ENCODE measurements around the gene SUN3. TPM values are rescaled to one million over a fixed set of nuclear protein-coding genes. Genes with fewer than 3 reads are reported as not detected.
"Not testable (repeated sequence)": the region's sequence is repeated elsewhere in the genome, so short reads cannot be mapped to it uniquely, and the experiment has no call there.

Gene SUN3
- total RNA-seq, 4 donors from 2014 or later = not detected

DNA sequence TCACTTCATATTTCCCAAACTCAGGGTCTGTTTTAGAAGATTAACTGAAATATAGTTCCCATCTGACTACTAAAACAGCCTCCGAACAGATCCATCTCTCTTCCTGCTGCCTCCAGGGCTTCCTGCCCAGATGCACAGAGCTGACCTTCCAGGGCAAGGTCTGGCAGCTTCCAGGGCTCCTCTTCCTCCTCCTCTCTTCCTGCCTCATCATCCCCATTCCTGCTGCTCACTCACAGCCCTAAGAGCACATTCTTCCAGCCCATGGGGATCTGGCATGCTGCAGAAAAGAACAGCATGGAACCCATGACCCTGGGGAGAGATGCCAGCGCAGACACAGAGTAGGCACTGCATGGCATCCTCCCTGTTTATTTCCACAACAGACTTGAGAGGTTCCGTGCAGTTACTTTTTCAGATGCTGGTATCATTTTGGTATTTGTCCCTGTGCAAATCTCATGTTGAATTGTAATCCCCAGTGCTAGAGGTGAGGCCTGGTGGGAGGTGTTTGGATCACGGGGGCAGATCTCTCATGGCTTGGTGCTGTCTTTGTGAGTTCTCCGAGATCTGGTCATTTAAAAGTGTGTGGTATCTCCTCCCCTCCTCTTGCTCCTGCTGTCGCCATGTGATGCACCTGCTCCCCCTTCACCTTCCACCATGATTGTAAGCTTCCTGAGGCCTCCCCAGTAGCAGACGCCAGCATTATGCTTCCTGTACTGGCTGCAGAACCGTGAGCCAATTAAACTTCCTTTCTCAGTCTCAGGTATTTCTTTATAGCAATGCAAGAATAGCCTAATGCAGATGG lies 85.0 kb downstream of the SUN3 start:
- H3K27ac ChIP-seq = no peak overlapping the region
- intact Hi-C loops (cut with DNase I; ENCODE audit: low total_unique reads) = loop anchor here (2.0 kb wide), 1 partner anchor 167 kb away; no protein-coding TSS in a partner anchor
- in situ Hi-C loops (cut with MboI; ENCODE audit: low pct_ligation_motif_present in 1 of 4, low pct_unique_long_range_greater_than_20kb in 1 of 4, low sequenced_read_pairs in 3 of 4) = loop anchor here in 3 of 4 donors (5.0 to 10.0 kb wide), 2 partner anchors 163 to 171 kb away; no protein-coding TSS in a partner anchor
- H3K9me3 ChIP-seq = no peaks in the 10 kb centered on the region
- no peaks in the 10 kb centered on the region for H3K27me3 ChIP-seq
- TF ChIP-seq, protein P1, sequence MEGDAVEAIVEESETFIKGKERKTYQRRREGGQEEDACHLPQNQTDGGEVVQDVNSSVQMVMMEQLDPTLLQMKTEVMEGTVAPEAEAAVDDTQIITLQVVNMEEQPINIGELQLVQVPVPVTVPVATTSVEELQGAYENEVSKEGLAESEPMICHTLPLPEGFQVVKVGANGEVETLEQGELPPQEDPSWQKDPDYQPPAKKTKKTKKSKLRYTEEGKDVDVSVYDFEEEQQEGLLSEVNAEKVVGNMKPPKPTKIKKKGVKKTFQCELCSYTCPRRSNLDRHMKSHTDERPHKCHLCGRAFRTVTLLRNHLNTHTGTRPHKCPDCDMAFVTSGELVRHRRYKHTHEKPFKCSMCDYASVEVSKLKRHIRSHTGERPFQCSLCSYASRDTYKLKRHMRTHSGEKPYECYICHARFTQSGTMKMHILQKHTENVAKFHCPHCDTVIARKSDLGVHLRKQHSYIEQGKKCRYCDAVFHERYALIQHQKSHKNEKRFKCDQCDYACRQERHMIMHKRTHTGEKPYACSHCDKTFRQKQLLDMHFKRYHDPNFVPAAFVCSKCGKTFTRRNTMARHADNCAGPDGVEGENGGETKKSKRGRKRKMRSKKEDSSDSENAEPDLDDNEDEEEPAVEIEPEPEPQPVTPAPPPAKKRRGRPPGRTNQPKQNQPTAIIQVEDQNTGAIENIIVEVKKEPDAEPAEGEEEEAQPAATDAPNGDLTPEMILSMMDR (IDR thresholded peaks at IDR 0.05) = no peak
- no peak for TF ChIP-seq POLR2AphosphoS5 (IDR thresholded peaks at IDR 0.05)
- peaks cover 6 to 38% (median 19%) of the 10 kb centered on the region in 4 donors for H3K4me1 ChIP-seq
- no peak for DNase-seq
- H3K36me3 ChIP-seq = no peaks in the 10 kb centered on the region
- 87% methylated on average over 8 of the region's 8 CpGs; no CpG with 5 or more reads in 1 of the 2 donors for WGBS, 2 donors (ENCODE audit: low coverage in 1 of 2)
- H3K4me3 ChIP-seq = no peak overlapping the region

DNA sequence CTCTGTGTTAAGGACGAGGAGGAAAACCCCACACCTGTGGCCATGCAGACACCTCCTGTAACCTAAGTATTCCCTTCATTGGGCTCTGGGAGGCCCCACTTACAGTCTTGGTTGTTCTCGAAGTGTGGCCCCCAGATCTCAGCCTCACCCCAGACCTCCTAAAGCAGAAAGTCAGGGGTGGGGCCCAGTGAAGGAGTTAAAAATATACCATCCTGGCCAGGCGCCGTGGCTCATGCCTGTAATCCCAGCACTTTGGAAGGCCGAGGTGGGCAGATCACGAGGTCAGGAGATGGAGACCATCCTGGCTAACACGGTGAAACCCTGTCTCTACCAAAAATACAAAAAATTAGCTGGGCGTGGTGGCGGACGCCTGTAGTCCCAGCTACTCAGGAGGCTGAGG lies 86.3 kb downstream of the SUN3 start:
- peaks cover 6 to 39% (median 19%) of the 10 kb centered on the region in 4 donors for H3K4me1 ChIP-seq
- intact Hi-C loops (cut with DNase I; ENCODE audit: low total_unique reads); DNase-seq; H3K36me3 ChIP-seq; H3K4me3 ChIP-seq; H3K27ac ChIP-seq; H3K9me3 ChIP-seq; H3K27me3 ChIP-seq: not testable (repeated sequence)
- 88 to 99% methylated on average over 6 to 10 of the region's 10 CpGs for WGBS, 2 donors (ENCODE audit: low coverage in 1 of 2)
- in situ Hi-C loops (cut with MboI; ENCODE audit: low pct_ligation_motif_present in 1 of 4, low pct_unique_long_range_greater_than_20kb in 1 of 4, low sequenced_read_pairs in 3 of 4) = loop anchor here in 3 of 4 donors (5.0 to 10.0 kb wide), 2 partner anchors 165 to 172 kb away; no protein-coding TSS in a partner anchor

DNA sequence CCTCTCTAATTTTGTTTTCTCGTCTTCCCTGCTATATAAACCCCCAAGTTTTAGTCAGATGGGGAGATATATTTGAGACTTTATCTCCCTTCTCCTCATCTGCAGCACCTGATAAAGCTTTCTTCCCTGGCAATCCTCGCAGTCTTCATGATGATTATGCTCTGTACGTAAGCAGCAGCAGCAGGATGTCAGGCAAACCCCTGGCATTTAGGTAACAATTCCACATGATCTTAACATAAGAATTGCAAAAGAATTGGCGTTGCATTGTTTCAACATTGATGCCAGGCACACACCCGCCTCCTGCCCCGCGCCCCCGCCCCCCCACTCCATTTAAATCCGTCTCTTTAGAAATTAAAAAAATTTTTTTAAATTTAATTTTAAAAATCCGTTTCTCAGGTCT lies 86.8 kb downstream of the SUN3 start:
- intact Hi-C loops (cut with DNase I; ENCODE audit: low total_unique reads) = no loop called here

GRCh38 chr7:47941136-47941844 lies 87.6 kb downstream of the SUN3 start:
- peak overlapping the region; percentile 77 to 85 (median 82) for H3K27ac ChIP-seq
- peaks cover 6 to 39% (median 19%) of the 10 kb centered on the region in 4 donors for H3K4me1 ChIP-seq
- 73 to 85% methylated on average over 6 to 9 of the region's 9 CpGs for WGBS, 2 donors (ENCODE audit: low coverage in 1 of 2)
- in situ Hi-C loops (cut with MboI; ENCODE audit: low pct_ligation_motif_present in 1 of 4, low pct_unique_long_range_greater_than_20kb in 1 of 4, low sequenced_read_pairs in 3 of 4) (loop anchor here in 3 of 4 donors (5.0 to 10.0 kb wide), 2 partner anchors 166 to 174 kb away; no protein-coding TSS in a partner anchor), intact Hi-C loops (cut with DNase I; ENCODE audit: low total_unique reads) (no loop called here)
- H3K4me3 ChIP-seq = peak overlapping the region in 1 of 4 donors; percentile 19
- no peaks in the 10 kb centered on the region for H3K9me3 ChIP-seq
- no peak for TF ChIP-seq POLR2AphosphoS5 (IDR thresholded peaks at IDR 0.05)
- no peak for TF ChIP-seq EP300 (IDR thresholded peaks at IDR 0.05; ENCODE audit: low read depth)
- TF ChIP-seq, protein P1 (IDR thresholded peaks at IDR 0.05) = no peak
- no peak for TF ChIP-seq POLR2A (IDR thresholded peaks at IDR 0.05)
- H3K36me3 ChIP-seq = no peaks in the 10 kb centered on the region
- no peaks in the 10 kb centered on the region for H3K27me3 ChIP-seq
- no peak for DNase-seq

More for the DNA sequence above, 86.8 kb downstream of the SUN3 start:
- WGBS, 2 donors (ENCODE audit: low coverage in 1 of 2) = 84 to 85% methylated on average over 8 to 10 of the region's 10 CpGs
- Histone ChIP-seq H3K27me3 (no peaks in the 10 kb centered on the region), H3K36me3 (no peaks in the 10 kb centered on the region), H3K27ac (peak overlapping the region; percentile 77 to 85 (median 82)), H3K9me3 (no peaks in the 10 kb centered on the region), H3K4me1 (peaks cover 6 to 39% (median 19%) of the 10 kb centered on the region in 4 donors), H3K4me3 (no peak overlapping the region)
- DNase-seq = no peak
- in situ Hi-C loops (cut with MboI; ENCODE audit: low pct_ligation_motif_present in 1 of 4, low pct_unique_long_range_greater_than_20kb in 1 of 4, low sequenced_read_pairs in 3 of 4) = loop anchor here in 3 of 4 donors (5.0 to 10.0 kb wide), 2 partner anchors 165 to 173 kb away; no protein-coding TSS in a partner anchor
- TF ChIP-seq, protein P1 (IDR thresholded peaks at IDR 0.05) = no peak
- no peak for TF ChIP-seq EP300 (IDR thresholded peaks at IDR 0.05; ENCODE audit: low read depth)
- no peak for TF ChIP-seq POLR2AphosphoS5 (IDR thresholded peaks at IDR 0.05)
- TF ChIP-seq POLR2A (IDR thresholded peaks at IDR 0.05) = no peak

All from transverse colon (tissue), 4 donors.